NT2/D1 (cell line): Measurements from ENCODE around the gene FAM216B.

Experiments used
- DNase-seq: peaks from one replicate; pipeline ENCODE4 v3.0.0-alpha.2; 2011; ENCODE audit warnings: low read depth, low spot score
- H3K27me3 ChIP-seq: 2 replicates; pipeline ENCODE4 v1.6.0; 2011; ENCODE audit warnings: mild to moderate bottlenecking; ENCODE audit not compliant: insufficient read length, insufficient read depth
- H3K36me3 ChIP-seq: 2 replicates; pipeline ENCODE4 v1.6.1; 2011; ENCODE audit warnings: mild to moderate bottlenecking, low read length, mixed read lengths; ENCODE audit not compliant: insufficient read depth, insufficient read length
- H3K4me1 ChIP-seq: 2 replicates; pipeline ENCODE4 v1.5.1; 2011; ENCODE audit not compliant: insufficient read depth, insufficient read length
- H3K4me3 ChIP-seq: 2 replicates; pipeline ENCODE4 v1.5.1; 2011; ENCODE audit warnings: low read depth; ENCODE audit not compliant: insufficient read length
- H3K9ac ChIP-seq: 2 replicates; pipeline ENCODE4 v1.6.0; 2011; ENCODE audit warnings: low read depth; ENCODE audit not compliant: insufficient read length
- H3K9me3 ChIP-seq: 2 replicates; pipeline ENCODE4 v1.5.1; 2011; ENCODE audit warnings: mild to moderate bottlenecking, low read length; ENCODE audit not compliant: insufficient read depth
- SUZ12 ChIP-seq: IDR thresholded peaks from 2 replicates; pipeline ENCODE4 v1.6.1; 2011; ENCODE audit not compliant: insufficient read length, insufficient read depth; ENCODE audit errors: extremely low read depth
- YY1 ChIP-seq: IDR thresholded peaks from 2 replicates; pipeline ENCODE4 v1.6.1; 2011; ENCODE audit not compliant: insufficient read length, insufficient read depth
- ZNF274 ChIP-seq: IDR thresholded peaks from 2 replicates; pipeline ENCODE4 v1.6.1; 2011; ENCODE audit warnings: mild to moderate bottlenecking, low read depth, low read length

FAM216B gene

DNA sequence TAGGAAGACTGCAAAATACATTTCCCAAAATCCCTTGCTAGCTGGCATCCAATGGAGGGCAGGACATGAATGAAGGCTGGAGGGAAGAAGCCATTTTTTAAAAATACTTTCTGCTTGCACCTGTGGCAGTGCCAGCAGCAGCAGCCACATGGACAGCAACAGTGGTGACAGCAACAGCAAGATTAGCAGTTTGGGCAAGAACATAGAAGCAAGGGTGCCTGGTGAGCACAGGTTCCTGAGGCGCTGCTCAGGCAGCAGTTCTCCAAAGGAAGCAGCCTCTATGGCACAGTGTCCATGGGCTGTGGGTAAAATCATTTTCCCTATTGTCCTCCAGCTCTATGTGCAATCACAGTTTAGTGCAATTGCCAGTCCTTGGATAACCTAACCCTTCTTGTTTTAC lies 1.3 kb upstream of the FAM216B start:
- Histone ChIP-seq H3K27me3 (no peaks in the 10 kb centered on the region), H3K9ac (no peak overlapping the region), H3K4me1 (no peaks in the 10 kb centered on the region), H3K4me3 (no peak overlapping the region), H3K9me3 (0 out of 2 replicates have a peak, but pooled peaks cover 6% of the 10 kb centered on the region), H3K36me3 (no peaks in the 10 kb centered on the region)
- DNase-seq = no peak
- TF ChIP-seq SUZ12 = no peak
- TF ChIP-seq YY1 = no peak
- TF ChIP-seq ZNF274 = no peak

DNA sequence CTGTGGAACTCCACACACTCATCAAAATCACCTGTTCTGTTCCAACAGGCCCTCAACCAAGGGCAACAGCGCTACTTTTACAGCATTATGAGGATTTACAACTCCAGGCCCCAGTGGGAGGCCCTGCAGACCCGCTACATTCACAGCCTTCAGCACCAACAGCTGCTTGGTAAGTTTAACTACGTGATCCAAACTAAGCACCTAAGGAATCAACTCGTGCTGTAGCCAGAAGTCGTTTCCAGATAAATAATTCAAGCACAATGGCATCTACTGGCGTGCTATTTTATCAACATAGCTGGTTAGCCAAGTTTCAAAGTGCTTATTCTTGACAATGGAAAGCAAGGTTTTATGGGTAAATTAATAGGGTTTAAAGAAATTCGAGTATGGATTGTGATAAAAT lies 5.3 kb downstream of the FAM216B start:
- Histone ChIP-seq H3K27me3 (no peaks in the 10 kb centered on the region), H3K9me3 (no peaks in the 10 kb centered on the region), H3K36me3 (no peaks in the 10 kb centered on the region), H3K4me1 (no peaks in the 10 kb centered on the region), H3K9ac (no peak overlapping the region), H3K4me3 (no peak overlapping the region)
- no peak for DNase-seq
- TF ChIP-seq ZNF274 (no peak), SUZ12 (no peak)

DNA sequence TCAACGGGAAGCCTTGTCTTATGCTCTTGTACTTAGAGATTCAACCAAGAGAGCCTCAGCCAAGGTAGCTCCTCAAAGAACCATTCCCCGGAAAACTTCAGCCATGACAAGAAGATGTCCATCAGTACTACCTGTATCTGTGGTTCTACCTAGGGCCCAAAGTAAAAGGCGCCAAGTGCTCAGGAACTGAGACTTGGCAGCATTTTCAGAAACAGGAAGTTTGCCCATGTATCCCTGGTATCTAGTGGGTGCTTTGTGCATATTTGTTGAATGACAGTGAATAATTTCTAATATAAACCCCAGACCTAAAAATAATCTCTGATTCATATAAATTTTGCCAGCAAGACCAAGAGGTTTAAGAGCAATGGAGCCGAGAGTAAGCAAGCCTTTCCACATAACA lies 7.2 kb downstream of the FAM216B start:
- Histone ChIP-seq H3K9me3 (no peaks in the 10 kb centered on the region), H3K27me3 (no peaks in the 10 kb centered on the region), H3K4me3 (no peak overlapping the region), H3K36me3 (no peaks in the 10 kb centered on the region), H3K4me1 (no peaks in the 10 kb centered on the region), H3K9ac (no peak overlapping the region)
- TF ChIP-seq YY1 (no peak), ZNF274 (no peak)
- DNase-seq = no peak

DNA sequence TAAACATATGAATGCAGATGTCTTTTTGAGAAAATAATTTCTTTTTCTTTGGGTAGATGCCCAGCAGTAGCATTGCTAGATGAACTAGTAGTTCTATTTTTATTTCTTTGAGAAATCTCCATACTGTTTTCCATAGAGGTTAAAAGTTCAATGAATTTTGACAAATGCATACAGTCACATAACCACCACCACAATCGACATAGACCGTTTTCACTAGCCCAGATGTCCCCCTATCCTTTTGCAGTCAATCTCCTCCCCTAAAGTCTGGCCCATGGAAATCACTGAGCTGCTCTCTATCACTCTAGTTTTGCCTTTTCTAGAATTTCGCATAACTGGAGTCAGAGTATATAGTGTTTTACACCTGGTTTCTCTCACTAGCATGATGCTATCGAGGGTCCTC lies 10.8 kb downstream of the FAM216B start:
- H3K9ac ChIP-seq = no peak overlapping the region
- no peaks in the 10 kb centered on the region for H3K4me1 ChIP-seq
- no peak for DNase-seq
- no peaks in the 10 kb centered on the region for H3K27me3 ChIP-seq
- H3K36me3 ChIP-seq = no peaks in the 10 kb centered on the region
- no peak overlapping the region for H3K4me3 ChIP-seq
- TF ChIP-seq SUZ12 (no peak), ZNF274 (no peak), YY1 (no peak)
- no peaks in the 10 kb centered on the region for H3K9me3 ChIP-seq

DNA sequence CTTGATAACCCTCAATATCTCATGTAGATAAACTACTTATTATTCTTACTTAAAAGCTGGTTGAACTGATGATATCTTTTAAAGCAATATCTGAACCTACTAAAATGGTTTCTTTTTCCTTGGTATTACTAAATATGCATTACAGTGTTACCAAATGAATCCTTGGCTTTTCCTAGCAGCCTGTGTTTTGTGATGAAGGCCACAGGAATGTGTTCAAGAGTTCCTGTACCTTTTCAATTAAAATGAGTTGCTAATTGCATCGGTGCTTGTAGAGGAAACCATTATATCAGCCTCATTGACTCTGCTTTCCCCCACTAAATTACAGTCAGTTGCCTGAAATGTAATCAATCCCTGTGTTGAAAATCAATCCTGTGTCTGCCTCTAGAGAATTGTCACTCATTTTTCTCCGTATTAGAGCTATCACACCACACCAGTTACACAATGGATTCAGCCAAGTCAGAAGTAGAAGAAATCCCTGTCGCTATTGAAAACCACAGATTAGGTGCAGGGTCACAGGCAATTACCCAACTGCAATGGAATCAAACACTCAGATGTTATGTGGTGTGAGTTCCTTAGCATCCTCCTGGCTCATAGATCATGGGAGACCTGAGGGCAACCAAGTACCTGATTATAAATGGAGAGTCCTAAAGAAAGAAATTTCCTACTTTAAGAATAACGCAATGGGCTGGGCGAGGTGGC lies 13.3 kb downstream of the FAM216B start:
- no peak overlapping the region for H3K4me3 ChIP-seq
- H3K9ac ChIP-seq = no peak overlapping the region
- no peaks in the 10 kb centered on the region for H3K36me3 ChIP-seq
- H3K9me3 ChIP-seq = no peaks in the 10 kb centered on the region
- H3K27me3 ChIP-seq = no peaks in the 10 kb centered on the region
- DNase-seq = no peak
- TF ChIP-seq YY1 (no peak), SUZ12 (no peak), ZNF274 (no peak)
- no peaks in the 10 kb centered on the region for H3K4me1 ChIP-seq

DNA sequence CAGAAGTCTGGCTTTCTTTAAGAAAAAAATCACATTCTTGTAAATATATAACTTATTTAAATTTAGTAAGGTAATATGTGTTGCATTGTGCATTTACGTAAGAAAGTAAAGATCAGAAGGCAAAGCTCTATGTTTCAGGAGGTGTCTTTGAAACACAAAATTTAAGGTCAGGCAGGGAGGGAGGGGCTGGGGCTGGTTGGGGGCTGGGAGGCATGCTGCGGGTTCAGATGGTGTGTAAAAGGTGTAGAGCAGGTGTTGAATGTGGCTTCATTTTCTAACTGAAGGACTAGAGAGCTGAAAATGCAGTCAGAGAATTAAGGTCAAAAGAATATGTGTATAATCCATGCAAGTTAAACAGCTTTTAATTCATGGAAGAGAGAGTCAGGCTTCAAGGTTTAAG lies 14.3 kb downstream of the FAM216B start:
- DNase-seq = no peak
- Histone ChIP-seq H3K4me3 (no peak overlapping the region), H3K9me3 (no peaks in the 10 kb centered on the region), H3K9ac (no peak overlapping the region), H3K4me1 (no peaks in the 10 kb centered on the region), H3K36me3 (no peaks in the 10 kb centered on the region), H3K27me3 (no peaks in the 10 kb centered on the region)
- TF ChIP-seq YY1 = no peak
- TF ChIP-seq SUZ12 = no peak
- TF ChIP-seq ZNF274 = no peak

DNA sequence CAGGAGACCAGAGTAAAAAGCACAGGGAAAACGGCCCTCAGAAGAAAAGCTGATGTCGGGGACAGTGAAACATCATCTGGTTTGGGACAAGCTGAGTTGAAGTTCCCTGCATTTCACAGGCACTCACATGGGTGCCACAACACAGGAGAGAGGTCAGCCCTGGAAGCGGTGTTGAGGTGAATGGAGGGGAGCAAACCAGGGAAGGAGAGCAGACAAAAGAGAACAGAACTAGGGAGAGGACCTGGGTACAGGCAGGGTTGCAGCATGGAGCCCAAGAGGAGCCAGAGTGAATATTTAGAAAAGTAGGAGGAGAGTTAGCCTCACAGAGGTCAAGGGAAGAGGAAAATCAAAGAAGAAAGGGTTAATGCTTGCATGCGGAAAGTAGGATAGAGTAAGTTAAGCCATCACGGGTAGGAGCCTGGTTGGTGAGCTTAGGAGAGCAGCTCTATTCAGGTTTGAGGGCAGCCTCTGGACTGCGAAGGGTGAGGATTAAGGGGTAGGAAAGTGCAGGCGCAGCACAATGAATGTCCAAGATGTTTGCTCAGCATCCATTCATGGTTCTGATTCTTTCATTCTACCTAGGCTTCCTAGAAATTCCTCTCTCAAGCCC lies 15.5 kb downstream of the FAM216B start:
- H3K9ac ChIP-seq = no peak overlapping the region
- H3K9me3 ChIP-seq = no peaks in the 10 kb centered on the region
- TF ChIP-seq YY1 = no peak
- no peak for TF ChIP-seq ZNF274
- no peak for TF ChIP-seq SUZ12
- no peaks in the 10 kb centered on the region for H3K27me3 ChIP-seq
- H3K4me3 ChIP-seq = no peak overlapping the region
- H3K36me3 ChIP-seq = no peaks in the 10 kb centered on the region
- no peak for DNase-seq
- H3K4me1 ChIP-seq = no peaks in the 10 kb centered on the region

DNA sequence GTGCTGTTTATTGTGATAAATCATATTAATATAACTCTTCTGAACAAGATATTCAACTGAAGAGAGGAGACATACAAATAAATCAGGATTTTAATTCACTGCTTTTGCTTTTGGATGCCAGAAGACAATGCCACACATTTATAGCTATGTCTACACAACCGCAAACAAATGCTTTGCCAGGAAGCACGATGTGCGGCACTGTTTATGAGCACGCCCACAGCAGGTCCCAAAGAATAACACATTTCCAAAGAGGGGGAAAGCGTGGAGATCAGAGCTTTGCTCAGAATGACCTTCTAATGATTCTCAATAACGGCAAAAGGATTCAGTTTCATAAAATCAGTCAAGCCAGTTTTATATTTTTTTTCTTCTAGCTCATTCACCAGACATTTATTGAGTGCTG lies 16.7 kb downstream of the FAM216B start:
- no peaks in the 10 kb centered on the region for H3K27me3 ChIP-seq
- H3K4me3 ChIP-seq = no peak overlapping the region
- TF ChIP-seq ZNF274 = no peak
- TF ChIP-seq YY1 = no peak
- no peak for TF ChIP-seq SUZ12
- H3K9me3 ChIP-seq = no peaks in the 10 kb centered on the region
- no peak for DNase-seq
- H3K36me3 ChIP-seq = no peaks in the 10 kb centered on the region
- no peak overlapping the region for H3K9ac ChIP-seq
- H3K4me1 ChIP-seq = no peaks in the 10 kb centered on the region
